ENCODE data around the gene LRRC56.

LRRC56 gene

DNA sequence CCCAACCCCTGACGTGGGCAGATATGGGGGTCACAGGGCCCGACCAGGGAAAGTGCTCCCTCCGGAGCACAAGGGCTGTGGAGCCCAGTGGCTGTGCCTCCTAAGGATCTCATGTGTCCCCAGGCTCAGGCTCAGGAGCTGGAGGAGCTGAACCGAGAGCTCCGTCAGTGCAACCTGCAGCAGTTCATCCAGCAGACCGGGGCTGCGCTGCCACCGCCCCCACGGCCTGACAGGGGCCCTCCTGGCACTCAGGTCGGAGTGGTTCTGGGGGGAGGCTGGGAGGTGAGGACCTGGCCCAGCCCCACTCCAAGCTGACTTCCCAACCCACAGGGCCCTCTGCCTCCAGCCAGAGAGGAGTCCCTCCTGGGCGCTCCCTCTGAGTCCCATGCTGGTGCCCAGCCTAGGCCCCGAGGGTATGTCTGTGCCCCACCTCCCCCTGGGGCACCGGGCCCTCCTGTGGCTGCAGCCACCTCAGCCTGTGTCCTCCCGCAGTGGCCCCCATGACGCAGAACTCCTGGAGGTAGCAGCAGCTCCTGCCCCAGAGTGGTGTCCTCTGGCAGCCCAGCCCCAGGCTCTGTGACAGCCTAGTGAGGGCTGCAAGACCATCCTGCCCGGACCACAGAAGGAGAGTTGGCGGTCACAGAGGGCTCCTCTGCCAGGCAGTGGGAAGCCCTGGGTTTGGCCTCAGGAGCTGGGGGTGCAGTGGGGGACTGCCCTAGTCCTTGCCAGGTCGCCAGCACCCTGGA lies 25.9 kb downstream of the LRRC56 start:
- Histone ChIP-seq H3K27ac (ENCODE audit: extremely low read depth, low read depth, low read length) (no peak overlapping the region), H3K4me1 (ENCODE audit: control insufficient read depth, insufficient read depth, low read length) (no peaks in the 10 kb centered on the region), H3K36me3 (ENCODE audit: control insufficient read depth in 2 of 2, insufficient read depth in 1 of 2, low read length in 2 of 2) (peaks cover 0 to 26% of the 10 kb centered on the region in 2 experiments; a peak in 1 of 3 replicates), H3K9me3 (ENCODE audit: control insufficient read depth, insufficient read depth, low read depth, low read length) (no peaks in the 10 kb centered on the region), H3K4me3 (ENCODE audit: low read depth, low read length) (no peak overlapping the region)
- POLR2A ChIA-PET: interaction anchor here (0.6 to 4.5 kb wide), 5 partner anchors 8 to 156 kb away, joined by 3 to 28 read pairs (median 3); partner anchors contain the start of gene PHRF1
- no peak for TF ChIP-seq ZNF175 (tag by site-specific recombination; IDR thresholded peaks at IDR 0.05)
- TF ChIP-seq GLIS2 (tag by site-specific recombination; IDR thresholded peaks at IDR 0.05): peak; percentile 12; the same call in 1 of the 2 replicates
- no peak for TF ChIP-seq ZNF629 (tag by site-specific recombination; IDR thresholded peaks at IDR 0.05)
- TF ChIP-seq KLF17 (tag by site-specific recombination; IDR thresholded peaks at IDR 0.05): no peak
- TF ChIP-seq ZNF624 (tag by site-specific recombination; IDR thresholded peaks at IDR 0.05): no peak
- peak; percentile 63 for TF ChIP-seq ZIC2 (tag by site-specific recombination; IDR thresholded peaks at IDR 0.05)
- no peak for TF ChIP-seq ZNF37A (tag by site-specific recombination; IDR thresholded peaks at IDR 0.05)
- no peak for TF ChIP-seq ZNF354C (tag by site-specific recombination; IDR thresholded peaks at IDR 0.05; ENCODE audit: borderline replicate concordance, low read depth)
- no peak for TF ChIP-seq YY2 (tag by site-specific recombination; IDR thresholded peaks at IDR 0.05)
- CTCF ChIA-PET: interaction anchor here (1.6 kb wide), 1 partner anchor 49 kb away, joined by 3 read pairs; no protein-coding TSS in a partner anchor

GRCh38 chr11:563812-564578 lies 26.7 kb downstream of the LRRC56 start:
- H3K4me1 ChIP-seq (ENCODE audit: control insufficient read depth, insufficient read depth, low read length): no peaks in the 10 kb centered on the region
- H3K4me3 ChIP-seq (ENCODE audit: low read depth, low read length): no peak overlapping the region
- no peak overlapping the region for H3K27ac ChIP-seq (ENCODE audit: extremely low read depth, low read depth, low read length)
- no peaks in the 10 kb centered on the region for H3K9me3 ChIP-seq (ENCODE audit: control insufficient read depth, insufficient read depth, low read depth, low read length)
- TF ChIP-seq ZFHX2 (tag by site-specific recombination; conservative IDR thresholded peaks at IDR 0.05) (peak; percentile 87), ZBTB8A (tag by site-specific recombination; IDR thresholded peaks at IDR 0.05) (no peak), ZNF560 (tag by site-specific recombination; IDR thresholded peaks at IDR 0.05; ENCODE audit: borderline replicate concordance) (no peak), KLF1 (tag by site-specific recombination; IDR thresholded peaks at IDR 0.05) (peak; percentile 34; the same call in 1 of the 2 replicates), ZIC2 (tag by site-specific recombination; IDR thresholded peaks at IDR 0.05) (peak; percentile 92), EGR2 (tag by site-specific recombination; IDR thresholded peaks at IDR 0.05; ENCODE audit: low read depth) (peak; percentile 89), SP2 (tag by site-specific recombination; IDR thresholded peaks at IDR 0.05) (peak; percentile 14; the same call in 1 of the 2 replicates)
- H3K36me3 ChIP-seq (ENCODE audit: control insufficient read depth in 2 of 2, insufficient read depth in 1 of 2, low read length in 2 of 2): peaks cover 0 to 26% of the 10 kb centered on the region in 2 experiments; a peak in 1 of 3 replicates
- CTCF ChIA-PET: interaction anchor here (0.7 to 2.4 kb wide), 3 partner anchors 9 to 48 kb away, joined by 3 to 11 read pairs (median 3); no protein-coding TSS in a partner anchor
- POLR2A ChIA-PET: interaction anchor here (0.6 to 4.5 kb wide), 5 partner anchors 9 to 36 kb away, joined by 3 to 28 read pairs (median 3); partner anchors contain the start of gene PHRF1

- ChIA-PET POLR2A (interaction anchor here (0.8 to 4.5 kb wide), 5 partner anchors 9 to 48 kb away, joined by 3 to 28 read pairs (median 5); partner anchors contain the start of gene PHRF1), CTCF (interaction anchor here (1.0 to 2.4 kb wide), 2 partner anchors 11 kb away, joined by 4 to 11 read pairs; no protein-coding TSS in a partner anchor)
- Histone ChIP-seq H3K4me3 (ENCODE audit: low read depth, low read length) (no peak overlapping the region), H3K9me3 (ENCODE audit: control insufficient read depth, insufficient read depth, low read depth, low read length) (no peaks in the 10 kb centered on the region), H3K27ac (ENCODE audit: extremely low read depth, low read depth, low read length) (no peak overlapping the region), H3K36me3 (ENCODE audit: control insufficient read depth in 2 of 2, insufficient read depth in 1 of 2, low read length in 2 of 2) (peaks cover 0 to 26% of the 10 kb centered on the region in 2 experiments; a peak in 1 of 3 replicates), H3K4me1 (ENCODE audit: control insufficient read depth, insufficient read depth, low read length) (no peaks in the 10 kb centered on the region)
- 0 out of 2 replicates have a peak, but pooled peaks have one; percentile 11 for TF ChIP-seq ZBTB8A (tag by site-specific recombination; IDR thresholded peaks at IDR 0.05)
- TF ChIP-seq GLIS2 (tag by site-specific recombination; IDR thresholded peaks at IDR 0.05): peak; percentile 32; the same call in 1 of the 2 replicates
- TF ChIP-seq ZIC2 (tag by site-specific recombination; IDR thresholded peaks at IDR 0.05): peak; percentile 95
- TF ChIP-seq INSM2 (tag by site-specific recombination; IDR thresholded peaks at IDR 0.05): no peak
- TF ChIP-seq GLIS1 (tag by site-specific recombination; IDR thresholded peaks at IDR 0.05): peak; percentile 72
- TF ChIP-seq OSR2 (tag by site-specific recombination; IDR thresholded peaks at IDR 0.05): peak; percentile 48; the same call in 1 of the 2 replicates
Measured at GRCh38 chr11:565921-566509, 28.7 kb downstream of the LRRC56 start.

Measured in HEK293 (cell line).